ENCODE results near the gene SELENON. TPM values are rescaled to one million over a fixed set of nuclear protein-coding genes. Genes with fewer than 3 reads are reported as not detected.
A peak's percentile ranks its signal among the peaks of the same experiment; 100 is the strongest.

SELENON gene
- total and polyA plus RNA-seq, 9 of the 15 experiments (the other 6 are each of a cell fraction or from before 2014, with no cell fraction given), result 0.43 to 26.7 (median 7.0) TPM

DNA sequence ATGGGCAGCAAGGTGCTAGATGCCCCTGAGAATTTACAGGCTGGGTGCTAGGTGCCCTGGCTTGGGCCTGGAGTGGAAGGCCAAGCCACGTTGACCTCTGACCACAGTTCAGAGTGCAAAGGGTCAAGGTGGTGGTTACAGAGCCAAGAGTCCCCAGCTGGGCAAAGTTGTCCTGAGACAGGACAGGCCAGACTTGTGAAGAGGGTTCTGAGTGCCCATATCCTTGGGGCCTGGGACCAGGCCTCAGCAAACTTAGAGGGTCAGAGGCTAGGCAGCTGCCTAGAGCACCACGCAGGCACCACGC lies 18.9 kb upstream of the SELENON start:
- Histone ChIP-seq H3K9me3 (replicated peaks; ENCODE audit: control insufficient read depth, insufficient read depth, low read depth, low read length) (no peaks in the 10 kb centered on the region), H2AFZ (ENCODE audit: low read depth, low read length) (no peak overlapping the region), H3K27me3 (ENCODE audit: control insufficient read depth in 2 of 2, insufficient read depth in 2 of 2, low read length in 2 of 2) (no peaks in the 10 kb centered on the region; a peak in 1 of 5 replicates), H4K20me1 (replicated peaks; ENCODE audit: control insufficient read depth, insufficient read depth, low read length) (no peaks in the 10 kb centered on the region), H3K4me1 (replicated peaks in 1 of 2; ENCODE audit: control insufficient read depth in 2 of 2, insufficient read depth in 2 of 2, low read length in 2 of 2) (peaks cover 33 to 47% of the 10 kb centered on the region in 2 experiments), H3K27ac (ENCODE audit: extremely low read depth, low read depth, low read length) (no peak overlapping the region), H3K4me2 (ENCODE audit: insufficient read depth, low read length) (no peak overlapping the region), H3K36me3 (ENCODE audit: control insufficient read depth, insufficient read depth, low read length) (no peaks in the 10 kb centered on the region), H3K79me2 (ENCODE audit: control insufficient read depth, insufficient read depth, low read length) (no peaks in the 10 kb centered on the region), H3K9ac (ENCODE audit: insufficient read depth in 1 of 2, low read depth in 2 of 2, low read length in 2 of 2) (peak overlapping the region in 1 of 2 experiments; percentile 80; a peak in 2 of 4 replicates), H3K9me1 (ENCODE audit: control insufficient read depth, insufficient read depth, low read length) (peaks cover 3% of the 10 kb centered on the region), H3K4me3 (no peak overlapping the region)
- CTCF ChIA-PET (ENCODE audit: low intra/inter-chr PET ratio), result no interaction called here
- ATAC-seq, result no peak; the same call in 2 of the 3 replicates
- no peak for FAIRE-seq
- in situ Hi-C loops (cut with MboI), result no loop called here
- BruUV-seq (replicated peaks), result no TSS peak
- intact Hi-C loops (cut with micrococcal nuclease), result no loop called here
- POLR2A ChIA-PET, result interaction anchor here (0.6 to 1.3 kb wide), 3 partner anchors 23 to 115 kb away, joined by 3 to 9 read pairs (median 3); no protein-coding TSS in a partner anchor
- 60% methylated on average over 3 of the region's 3 CpGs for whole genome bisulfite sequencing (ENCODE audit: insufficient coverage, low coverage, missing lambda C conversion rate)
- no peak for DNase-seq (ENCODE audit: extremely low read depth in 1 of 4, low spot score in 3 of 4)
- TF ChIP-seq, protein P1, sequence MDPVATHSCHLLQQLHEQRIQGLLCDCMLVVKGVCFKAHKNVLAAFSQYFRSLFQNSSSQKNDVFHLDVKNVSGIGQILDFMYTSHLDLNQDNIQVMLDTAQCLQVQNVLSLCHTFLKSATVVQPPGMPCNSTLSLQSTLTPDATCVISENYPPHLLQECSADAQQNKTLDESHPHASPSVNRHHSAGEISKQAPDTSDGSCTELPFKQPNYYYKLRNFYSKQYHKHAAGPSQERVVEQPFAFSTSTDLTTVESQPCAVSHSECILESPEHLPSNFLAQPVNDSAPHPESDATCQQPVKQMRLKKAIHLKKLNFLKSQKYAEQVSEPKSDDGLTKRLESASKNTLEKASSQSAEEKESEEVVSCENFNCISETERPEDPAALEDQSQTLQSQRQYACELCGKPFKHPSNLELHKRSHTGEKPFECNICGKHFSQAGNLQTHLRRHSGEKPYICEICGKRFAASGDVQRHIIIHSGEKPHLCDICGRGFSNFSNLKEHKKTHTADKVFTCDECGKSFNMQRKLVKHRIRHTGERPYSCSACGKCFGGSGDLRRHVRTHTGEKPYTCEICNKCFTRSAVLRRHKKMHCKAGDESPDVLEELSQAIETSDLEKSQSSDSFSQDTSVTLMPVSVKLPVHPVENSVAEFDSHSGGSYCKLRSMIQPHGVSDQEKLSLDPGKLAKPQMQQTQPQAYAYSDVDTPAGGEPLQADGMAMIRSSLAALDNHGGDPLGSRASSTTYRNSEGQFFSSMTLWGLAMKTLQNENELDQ (CRISPR knock-in tag; IDR thresholded peaks at IDR 0.05; ENCODE audit: borderline replicate concordance), result no peak
- TF ChIP-seq HNRNPL (IDR thresholded peaks at IDR 0.05; ENCODE audit: low read depth, low read length), result no peak
- TF ChIP-seq NCOR1 (IDR thresholded peaks at IDR 0.05), result no peak
- TF ChIP-seq CREBBP (IDR thresholded peaks at IDR 0.05; ENCODE audit: low read depth, low read length), result no peak
- TF ChIP-seq NR2C1 (IDR thresholded peaks at IDR 0.05), result peak; percentile 90
- peak; percentile 92 for TF ChIP-seq NR2C1 (tag; IDR thresholded peaks at IDR 0.05)
- TF ChIP-seq TOE1 (IDR thresholded peaks at IDR 0.05; ENCODE audit: borderline replicate concordance), result no peak
- no peak for TF ChIP-seq TOE1 (CRISPR knock-in tag; IDR thresholded peaks at IDR 0.05; ENCODE audit: borderline replicate concordance, low read depth)
- no peak for TF ChIP-seq MED1 (CRISPR knock-in tag; IDR thresholded peaks at IDR 0.05; ENCODE audit: borderline replicate concordance)
- no peak for TF ChIP-seq NFE2 (IDR thresholded peaks at IDR 0.05; ENCODE audit: low read depth)
- peak; percentile 60 for TF ChIP-seq NR2C2 (CRISPR knock-in tag; IDR thresholded peaks at IDR 0.05)
- peak; percentile 87 for TF ChIP-seq NR2C2 (tag; IDR thresholded peaks at IDR 0.05)
- peak; percentile 21; the same call in 1 of the 2 replicates for TF ChIP-seq L3MBTL2 (IDR thresholded peaks at IDR 0.05)
- TF ChIP-seq C11orf30 (IDR thresholded peaks at IDR 0.05; ENCODE audit: low read depth), result no peak
- no peak for TF ChIP-seq CBX2 (IDR thresholded peaks at IDR 0.05; ENCODE audit: insufficient read depth, low read length, poor library complexity, severe bottlenecking)

All from K562 (cell line).